ENCODE measurements around the gene TREML2.

TREML2 gene

GRCh38 chr6:41176189-41176588 lies 24.8 kb downstream of the TREML2 start:
- H3K9me3 ChIP-seq (ENCODE audit: insufficient read depth, low read length, severe bottlenecking) = no peaks in the 10 kb centered on the region
- TF ChIP-seq EZH2 (IDR thresholded peaks at IDR 0.05; ENCODE audit: borderline replicate concordance, low read depth, low read length, severe bottlenecking) (no peak), CTCF (IDR thresholded peaks at IDR 0.05; ENCODE audit: borderline replicate concordance, extremely low read depth, low read length, poor library complexity, severe bottlenecking) (no peak)
- no peak overlapping the region for H2AFZ ChIP-seq (ENCODE audit: low read depth, low read length)
- no peak overlapping the region for H3K27ac ChIP-seq (ENCODE audit: low read length)
- no peak for DNase-seq
- no peak overlapping the region for H3K4me2 ChIP-seq (ENCODE audit: insufficient read depth, low read length)
- no peak overlapping the region for H3K4me3 ChIP-seq (ENCODE audit: low read depth in 1 of 2, low read length in 2 of 2)
- H4K20me1 ChIP-seq (ENCODE audit: insufficient read depth, low read length) = no peaks in the 10 kb centered on the region
- no peaks in the 10 kb centered on the region for H3K36me3 ChIP-seq (ENCODE audit: insufficient read depth, low read length)
- no peaks in the 10 kb centered on the region for H3K79me2 ChIP-seq (ENCODE audit: insufficient read depth, low read length)
- no peaks in the 10 kb centered on the region for H3K4me1 ChIP-seq (ENCODE audit: insufficient read depth, low read length)
- no peaks in the 10 kb centered on the region for H3K27me3 ChIP-seq (ENCODE audit: insufficient read depth, low read length, poor library complexity)
- ATAC-seq (ENCODE audit: insufficient read depth, low read depth) = no peak
- H3K9ac ChIP-seq (ENCODE audit: low read depth, low read length) = no peak overlapping the region

- H3K4me1 ChIP-seq (ENCODE audit: insufficient read depth, low read length) = no peaks in the 10 kb centered on the region
- no peak overlapping the region for H3K9ac ChIP-seq (ENCODE audit: low read depth, low read length)
- H4K20me1 ChIP-seq (ENCODE audit: insufficient read depth, low read length) = no peaks in the 10 kb centered on the region
- ATAC-seq (ENCODE audit: insufficient read depth, low read depth) (no peak), DNase-seq (no peak)
- no peaks in the 10 kb centered on the region for H3K9me3 ChIP-seq (ENCODE audit: insufficient read depth, low read length, severe bottlenecking)
- H3K4me3 ChIP-seq (ENCODE audit: low read depth in 1 of 2, low read length in 2 of 2) = no peak overlapping the region
- no peaks in the 10 kb centered on the region for H3K27me3 ChIP-seq (ENCODE audit: insufficient read depth, low read length, poor library complexity)
- no peaks in the 10 kb centered on the region for H3K79me2 ChIP-seq (ENCODE audit: insufficient read depth, low read length)
- TF ChIP-seq CTCF (IDR thresholded peaks at IDR 0.05; ENCODE audit: borderline replicate concordance, extremely low read depth, low read length, poor library complexity, severe bottlenecking) (no peak), EZH2 (IDR thresholded peaks at IDR 0.05; ENCODE audit: borderline replicate concordance, low read depth, low read length, severe bottlenecking) (no peak)
- H3K27ac ChIP-seq (ENCODE audit: low read length) = no peak overlapping the region
- no peak overlapping the region for H3K4me2 ChIP-seq (ENCODE audit: insufficient read depth, low read length)
- no peak overlapping the region for H2AFZ ChIP-seq (ENCODE audit: low read depth, low read length)
- no peaks in the 10 kb centered on the region for H3K36me3 ChIP-seq (ENCODE audit: insufficient read depth, low read length)
These were observed 25.9 kb downstream of the TREML2 start for GRCh38 chr6:41175084-41175483.

GRCh38 chr6:41174610-41175009 lies 26.3 kb downstream of the TREML2 start:
- Histone ChIP-seq H3K4me1 (ENCODE audit: insufficient read depth, low read length) (no peaks in the 10 kb centered on the region), H3K27me3 (ENCODE audit: insufficient read depth, low read length, poor library complexity) (no peaks in the 10 kb centered on the region), H3K4me3 (ENCODE audit: low read depth in 1 of 2, low read length in 2 of 2) (no peak overlapping the region), H3K9me3 (ENCODE audit: insufficient read depth, low read length, severe bottlenecking) (no peaks in the 10 kb centered on the region), H3K27ac (ENCODE audit: low read length) (no peak overlapping the region), H3K9ac (ENCODE audit: low read depth, low read length) (no peak overlapping the region), H3K79me2 (ENCODE audit: insufficient read depth, low read length) (no peaks in the 10 kb centered on the region), H2AFZ (ENCODE audit: low read depth, low read length) (no peak overlapping the region), H4K20me1 (ENCODE audit: insufficient read depth, low read length) (no peaks in the 10 kb centered on the region), H3K4me2 (ENCODE audit: insufficient read depth, low read length) (no peak overlapping the region), H3K36me3 (ENCODE audit: insufficient read depth, low read length) (no peaks in the 10 kb centered on the region)
- ATAC-seq (ENCODE audit: insufficient read depth, low read depth) = no peak
- DNase-seq = no peak
- TF ChIP-seq CTCF (IDR thresholded peaks at IDR 0.05; ENCODE audit: borderline replicate concordance, extremely low read depth, low read length, poor library complexity, severe bottlenecking) = no peak
- no peak for TF ChIP-seq EZH2 (IDR thresholded peaks at IDR 0.05; ENCODE audit: borderline replicate concordance, low read depth, low read length, severe bottlenecking)

- Histone ChIP-seq H3K27ac (ENCODE audit: low read length) (no peak overlapping the region), H3K4me3 (ENCODE audit: low read depth in 1 of 2, low read length in 2 of 2) (no peak overlapping the region), H3K27me3 (ENCODE audit: insufficient read depth, low read length, poor library complexity) (no peaks in the 10 kb centered on the region), H3K79me2 (ENCODE audit: insufficient read depth, low read length) (no peaks in the 10 kb centered on the region), H2AFZ (ENCODE audit: low read depth, low read length) (no peak overlapping the region), H3K36me3 (ENCODE audit: insufficient read depth, low read length) (no peaks in the 10 kb centered on the region), H3K4me1 (ENCODE audit: insufficient read depth, low read length) (no peaks in the 10 kb centered on the region), H4K20me1 (ENCODE audit: insufficient read depth, low read length) (no peaks in the 10 kb centered on the region), H3K4me2 (ENCODE audit: insufficient read depth, low read length) (no peak overlapping the region), H3K9ac (ENCODE audit: low read depth, low read length) (no peak overlapping the region), H3K9me3 (ENCODE audit: insufficient read depth, low read length, severe bottlenecking) (no peaks in the 10 kb centered on the region)
- no peak for TF ChIP-seq EZH2 (IDR thresholded peaks at IDR 0.05; ENCODE audit: borderline replicate concordance, low read depth, low read length, severe bottlenecking)
- no peak for TF ChIP-seq CTCF (IDR thresholded peaks at IDR 0.05; ENCODE audit: borderline replicate concordance, extremely low read depth, low read length, poor library complexity, severe bottlenecking)
- ATAC-seq (ENCODE audit: insufficient read depth, low read depth) (no peak), DNase-seq (no peak)
These were observed 29.0 kb downstream of the TREML2 start for GRCh38 chr6:41171908-41172307.

Data from DND-41 (cell line).